ENCODE measurements around the gene PTPRN2. TPM values are rescaled to one million over a fixed set of nuclear protein-coding genes. Genes with fewer than 3 reads are reported as not detected.
"Not testable (repeated sequence)": the region's sequence is repeated elsewhere in the genome, so short reads cannot be mapped to it uniquely, and the experiment has no call there.

PTPRN2 gene
- total RNA-seq, 1 donor from 2014 or later: 1.8 TPM

GRCh38 chr7:158377800-158378623 is 209.6 kb downstream of the PTPRN2 start:
- H3K27ac Mint-ChIP-seq: no peak overlapping the region
- TF ChIP-seq, protein P1, sequence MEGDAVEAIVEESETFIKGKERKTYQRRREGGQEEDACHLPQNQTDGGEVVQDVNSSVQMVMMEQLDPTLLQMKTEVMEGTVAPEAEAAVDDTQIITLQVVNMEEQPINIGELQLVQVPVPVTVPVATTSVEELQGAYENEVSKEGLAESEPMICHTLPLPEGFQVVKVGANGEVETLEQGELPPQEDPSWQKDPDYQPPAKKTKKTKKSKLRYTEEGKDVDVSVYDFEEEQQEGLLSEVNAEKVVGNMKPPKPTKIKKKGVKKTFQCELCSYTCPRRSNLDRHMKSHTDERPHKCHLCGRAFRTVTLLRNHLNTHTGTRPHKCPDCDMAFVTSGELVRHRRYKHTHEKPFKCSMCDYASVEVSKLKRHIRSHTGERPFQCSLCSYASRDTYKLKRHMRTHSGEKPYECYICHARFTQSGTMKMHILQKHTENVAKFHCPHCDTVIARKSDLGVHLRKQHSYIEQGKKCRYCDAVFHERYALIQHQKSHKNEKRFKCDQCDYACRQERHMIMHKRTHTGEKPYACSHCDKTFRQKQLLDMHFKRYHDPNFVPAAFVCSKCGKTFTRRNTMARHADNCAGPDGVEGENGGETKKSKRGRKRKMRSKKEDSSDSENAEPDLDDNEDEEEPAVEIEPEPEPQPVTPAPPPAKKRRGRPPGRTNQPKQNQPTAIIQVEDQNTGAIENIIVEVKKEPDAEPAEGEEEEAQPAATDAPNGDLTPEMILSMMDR (IDR thresholded peaks at IDR 0.05): no peak
- ChIA-PET POLR2A (no interaction called here), CTCF (no interaction called here)
- H3K9me3 Mint-ChIP-seq: peaks cover 25% of the 10 kb centered on the region
- H3K4me1 Mint-ChIP-seq: no peaks in the 10 kb centered on the region
- no peaks in the 10 kb centered on the region for H3K27me3 Mint-ChIP-seq
- ATAC-seq (ENCODE audit: low read depth) (no peak), DNase-seq (no peak)
- H3K36me3 Mint-ChIP-seq (ENCODE audit: low read depth): no peaks in the 10 kb centered on the region
- H3K4me3 Mint-ChIP-seq: no peak overlapping the region
- intact Hi-C loops (cut with micrococcal nuclease): no loop called here

DNA sequence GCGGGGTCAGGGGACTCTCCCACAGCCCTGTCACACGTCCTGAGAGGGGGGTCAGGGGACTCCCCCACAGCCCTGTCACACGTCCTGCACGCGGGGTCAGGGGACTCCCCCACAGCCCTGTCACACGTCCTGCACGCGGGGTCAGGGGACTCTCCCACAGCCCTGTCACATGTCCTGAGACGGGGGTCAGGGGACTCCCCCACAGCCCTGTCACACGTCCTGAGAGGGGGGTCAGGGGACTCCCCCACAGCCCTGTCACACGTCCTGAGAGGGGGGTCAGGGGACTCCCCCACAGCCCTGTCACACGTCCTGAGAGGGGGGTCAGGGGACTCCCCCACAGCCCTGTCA is 210.8 kb downstream of the PTPRN2 start:
- H3K27me3 Mint-ChIP-seq; intact Hi-C loops (cut with micrococcal nuclease); H3K4me1 Mint-ChIP-seq; ATAC-seq (ENCODE audit: low read depth); H3K36me3 Mint-ChIP-seq (ENCODE audit: low read depth); CTCF ChIA-PET; H3K27ac Mint-ChIP-seq; POLR2A ChIA-PET; H3K4me3 Mint-ChIP-seq; DNase-seq: not testable (repeated sequence)
- peaks cover 25% of the 10 kb centered on the region for H3K9me3 Mint-ChIP-seq

DNA sequence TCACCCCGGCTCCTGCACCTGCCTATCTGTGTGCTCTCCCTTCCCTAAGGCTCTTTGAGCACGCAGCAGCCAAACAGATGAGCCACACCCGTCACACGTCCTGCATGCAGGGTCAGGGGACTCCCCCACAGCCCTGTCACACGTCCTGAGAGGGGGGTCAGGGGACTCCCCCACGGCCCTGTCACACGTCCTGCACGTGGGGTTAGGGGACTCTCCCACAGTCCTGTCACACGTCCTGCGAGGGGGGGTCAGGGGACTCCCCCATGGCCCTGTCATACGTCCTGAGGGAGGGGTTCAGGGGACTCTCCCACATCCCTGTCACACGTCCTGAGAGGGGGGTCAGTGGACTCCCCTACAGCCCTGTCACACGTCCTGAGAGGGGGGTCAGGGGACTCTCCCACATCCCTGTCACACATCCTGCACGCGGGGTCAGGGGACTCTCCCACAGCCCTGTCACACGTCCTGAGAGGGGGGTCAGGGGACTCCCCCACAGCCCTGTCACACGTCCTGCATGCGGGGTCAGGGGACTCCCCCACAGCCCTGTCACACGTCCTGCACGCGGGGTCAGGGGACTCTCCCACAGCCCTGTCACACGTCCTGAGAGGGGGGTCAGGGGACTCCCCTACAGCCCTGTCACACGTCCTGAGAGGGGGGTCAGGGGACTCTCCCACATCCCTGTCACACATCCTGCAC is 211.3 kb downstream of the PTPRN2 start:
- H3K36me3 Mint-ChIP-seq (ENCODE audit: low read depth); ATAC-seq (ENCODE audit: low read depth); intact Hi-C loops (cut with micrococcal nuclease); H3K4me1 Mint-ChIP-seq; POLR2A ChIA-PET; H3K27ac Mint-ChIP-seq; CTCF ChIA-PET; H3K4me3 Mint-ChIP-seq; DNase-seq; H3K27me3 Mint-ChIP-seq: not testable (repeated sequence)
- H3K9me3 Mint-ChIP-seq: peaks cover 20% of the 10 kb centered on the region

DNA sequence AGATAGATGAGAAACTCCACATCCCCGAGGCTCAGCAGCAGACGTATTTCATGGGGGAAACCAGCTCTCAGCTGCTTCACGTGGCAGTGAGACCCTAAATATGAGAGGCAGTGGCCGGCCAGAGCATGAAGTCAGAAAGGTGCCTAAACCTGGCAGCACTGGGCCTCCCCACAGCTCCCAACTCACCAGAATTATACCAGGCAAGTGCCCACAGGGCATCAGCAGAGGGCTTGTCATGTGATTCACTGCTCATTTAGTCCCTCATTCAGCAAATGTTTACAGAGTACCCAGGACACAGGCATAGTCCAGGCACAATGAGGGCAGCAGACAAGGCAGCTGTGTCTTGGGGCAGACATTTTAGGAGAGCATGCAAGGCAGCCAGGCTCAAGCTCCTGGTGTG is 212.6 kb downstream of the PTPRN2 start:
- no peak overlapping the region for H3K27ac Mint-ChIP-seq
- no peaks in the 10 kb centered on the region for H3K4me1 Mint-ChIP-seq
- ChIA-PET CTCF (no interaction called here), POLR2A (no interaction called here)
- peaks cover 13% of the 10 kb centered on the region for H3K9me3 Mint-ChIP-seq
- no peaks in the 10 kb centered on the region for H3K27me3 Mint-ChIP-seq
- DNase-seq (no peak), ATAC-seq (ENCODE audit: low read depth) (no peak)
- intact Hi-C loops (cut with micrococcal nuclease): no loop called here
- TF ChIP-seq, protein P1 (IDR thresholded peaks at IDR 0.05): no peak
- no peak overlapping the region for H3K4me3 Mint-ChIP-seq
- no peaks in the 10 kb centered on the region for H3K36me3 Mint-ChIP-seq (ENCODE audit: low read depth)

GRCh38 chr7:158374586-158374985 is 213.0 kb downstream of the PTPRN2 start:
- ChIA-PET CTCF (no interaction called here), POLR2A (no interaction called here)
- Mint-ChIP-seq H3K36me3 (ENCODE audit: low read depth) (no peaks in the 10 kb centered on the region), H3K27me3 (no peaks in the 10 kb centered on the region), H3K9me3 (peaks cover 8% of the 10 kb centered on the region), H3K4me1 (no peaks in the 10 kb centered on the region), H3K4me3 (no peak overlapping the region), H3K27ac (no peak overlapping the region)
- intact Hi-C loops (cut with micrococcal nuclease): no loop called here
- TF ChIP-seq, protein P1 (IDR thresholded peaks at IDR 0.05): no peak
- DNase-seq: no peak
- ATAC-seq (ENCODE audit: low read depth): no peak

GRCh38 chr7:158374146-158374545 is 213.5 kb downstream of the PTPRN2 start:
- Mint-ChIP-seq H3K4me3 (no peak overlapping the region), H3K9me3 (peaks cover 5% of the 10 kb centered on the region), H3K27ac (no peak overlapping the region), H3K36me3 (ENCODE audit: low read depth) (no peaks in the 10 kb centered on the region), H3K4me1 (no peaks in the 10 kb centered on the region), H3K27me3 (no peaks in the 10 kb centered on the region)
- POLR2A ChIA-PET: no interaction called here
- DNase-seq: no peak
- no peak for ATAC-seq (ENCODE audit: low read depth)
- intact Hi-C loops (cut with micrococcal nuclease): no loop called here
- CTCF ChIA-PET: no interaction called here
- TF ChIP-seq, protein P1 (IDR thresholded peaks at IDR 0.05): no peak
